ENCODE measurements around the gene CASP8.

DNA sequence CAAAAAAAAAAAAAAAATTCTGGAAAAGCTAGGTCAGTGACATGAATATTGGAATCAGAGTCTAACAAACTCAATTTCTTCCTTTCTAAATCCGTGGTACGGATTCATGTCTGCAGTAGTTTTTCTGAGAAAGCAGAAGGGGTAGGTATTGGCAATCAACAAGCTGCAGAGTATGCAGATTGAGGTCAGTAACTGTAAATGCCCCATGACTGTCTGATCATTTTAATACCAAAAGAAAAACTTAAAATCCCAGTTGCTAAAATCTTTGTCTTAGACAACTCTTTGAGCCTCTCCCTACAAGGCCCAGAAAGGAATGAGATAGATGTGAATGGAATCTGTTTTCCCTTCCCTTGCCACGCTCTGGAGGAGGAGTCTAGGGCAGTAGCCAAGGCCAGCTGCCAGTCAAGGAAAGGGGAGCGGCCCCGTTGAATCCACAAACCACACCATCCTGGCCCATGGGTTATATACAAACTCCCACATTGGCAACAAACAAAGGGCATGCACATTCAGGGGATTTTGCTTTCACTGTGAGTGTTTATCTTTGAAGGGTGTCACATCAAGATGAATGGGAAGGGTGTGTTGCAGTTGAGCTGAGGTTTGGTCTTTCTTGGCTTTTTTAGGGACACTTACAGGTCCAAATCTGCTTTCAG is 6.1 kb upstream of the CASP8 start:
- TF ChIP-seq, protein P1, sequence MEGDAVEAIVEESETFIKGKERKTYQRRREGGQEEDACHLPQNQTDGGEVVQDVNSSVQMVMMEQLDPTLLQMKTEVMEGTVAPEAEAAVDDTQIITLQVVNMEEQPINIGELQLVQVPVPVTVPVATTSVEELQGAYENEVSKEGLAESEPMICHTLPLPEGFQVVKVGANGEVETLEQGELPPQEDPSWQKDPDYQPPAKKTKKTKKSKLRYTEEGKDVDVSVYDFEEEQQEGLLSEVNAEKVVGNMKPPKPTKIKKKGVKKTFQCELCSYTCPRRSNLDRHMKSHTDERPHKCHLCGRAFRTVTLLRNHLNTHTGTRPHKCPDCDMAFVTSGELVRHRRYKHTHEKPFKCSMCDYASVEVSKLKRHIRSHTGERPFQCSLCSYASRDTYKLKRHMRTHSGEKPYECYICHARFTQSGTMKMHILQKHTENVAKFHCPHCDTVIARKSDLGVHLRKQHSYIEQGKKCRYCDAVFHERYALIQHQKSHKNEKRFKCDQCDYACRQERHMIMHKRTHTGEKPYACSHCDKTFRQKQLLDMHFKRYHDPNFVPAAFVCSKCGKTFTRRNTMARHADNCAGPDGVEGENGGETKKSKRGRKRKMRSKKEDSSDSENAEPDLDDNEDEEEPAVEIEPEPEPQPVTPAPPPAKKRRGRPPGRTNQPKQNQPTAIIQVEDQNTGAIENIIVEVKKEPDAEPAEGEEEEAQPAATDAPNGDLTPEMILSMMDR (conservative IDR thresholded peaks at IDR 0.05; ENCODE audit: low read depth, low read length), result no peak
- TF ChIP-seq EZH2 (IDR thresholded peaks at IDR 0.05; ENCODE audit: borderline replicate concordance, low read depth, low read length, poor library complexity, severe bottlenecking), result no peak
